ENCODE measurements around the gene DPAGT1. TPM values are rescaled to one million over a fixed set of nuclear protein-coding genes. Genes with fewer than 3 reads are reported as not detected.

DPAGT1 gene
- 10 to 100 TPM; 29.4 to 50.9 TPM for total RNA-seq
- polyA plus RNA-seq, result 10 to 100 TPM; 19.0 to 36.7 TPM
- long read RNA-seq, donor 1, transcript DPAGT1-201 (9 exons, 2,205 nt), result major isoform, 9 of 25 reads
- long read RNA-seq, donor 1, partial matches to known transcripts, result 9 of 25 reads
- long read RNA-seq, donor 1, other reads (novel, unspliced or antisense), result 0 of 25 reads
- long read RNA-seq, donor 2, partial matches to known transcripts, result 0 of 8 reads
- long read RNA-seq, donor 2, other reads (novel, unspliced or antisense), result 0 of 8 reads
- long read RNA-seq, donor 3, partial matches to known transcripts, result 0 of 7 reads
- long read RNA-seq, donor 3, other reads (novel, unspliced or antisense), result 0 of 7 reads
- long read RNA-seq, donor 4, partial matches to known transcripts, result 5 of 5 reads
- long read RNA-seq, donor 4, other reads (novel, unspliced or antisense), result 0 of 5 reads
- long read RNA-seq, donor 5, transcript DPAGT1-201 (9 exons, 2,205 nt), result major isoform, 14 of 25 reads
- long read RNA-seq, donor 5, partial matches to known transcripts, result 7 of 25 reads
- long read RNA-seq, donor 5, other reads (novel, unspliced or antisense), result 0 of 25 reads

- Histone ChIP-seq H3K9ac (ENCODE audit: insufficient read depth in 1 of 2, low read length in 2 of 2) (peak within 1 kb of the TSS; percentile 74 to 85), H3K9me3 (ENCODE audit: control insufficient read depth in 4 of 4, insufficient read depth in 3 of 4, low read length in 3 of 4) (peaks cover 0 to 2% (median 0%) of the 10 kb centered on the region in 4 donors), H3K4me1 (ENCODE audit: control insufficient read depth in 5 of 5, insufficient read depth in 5 of 5, low read length in 5 of 5) (peaks cover 4 to 29% (median 16%) of the 10 kb centered on the region in 5 donors), H3K27ac (ENCODE audit: low read depth in 1 of 2, low read length in 1 of 2) (peak within 1 kb of the TSS; percentile 77 to 92), H3K4me3 (peak within 1 kb of the TSS; percentile 73), H3K27me3 (ENCODE audit: control insufficient read depth in 3 of 3, insufficient read depth in 3 of 3, low read length in 2 of 3) (no peaks in the 10 kb centered on the region), H3K36me3 (ENCODE audit: control insufficient read depth in 4 of 4, insufficient read depth in 4 of 4, low read length in 4 of 4) (peaks cover 5 to 19% (median 13%) of the 10 kb centered on the region in 4 donors)
- DNase-seq, result peak; percentile 93 to 98 (median 98)
- TF ChIP-seq CTCF (IDR thresholded peaks at IDR 0.05; ENCODE audit: control extremely low read depth, extremely low read depth), result no peak
- peak; percentile 90 for ATAC-seq (ENCODE audit: insufficient read depth, low FRiP score)
- whole genome bisulfite sequencing, 2 donors, result 0% methylated on average over 32 of the region's 32 CpGs
Measured at GRCh38 chr11:119101759-119102423, at the start of gene DPAGT1. TSS of gene DPAGT1 (minus strand) at chr11:119101853. CDS start at chr11:119101655, 198 bp downstream.

DNA sequence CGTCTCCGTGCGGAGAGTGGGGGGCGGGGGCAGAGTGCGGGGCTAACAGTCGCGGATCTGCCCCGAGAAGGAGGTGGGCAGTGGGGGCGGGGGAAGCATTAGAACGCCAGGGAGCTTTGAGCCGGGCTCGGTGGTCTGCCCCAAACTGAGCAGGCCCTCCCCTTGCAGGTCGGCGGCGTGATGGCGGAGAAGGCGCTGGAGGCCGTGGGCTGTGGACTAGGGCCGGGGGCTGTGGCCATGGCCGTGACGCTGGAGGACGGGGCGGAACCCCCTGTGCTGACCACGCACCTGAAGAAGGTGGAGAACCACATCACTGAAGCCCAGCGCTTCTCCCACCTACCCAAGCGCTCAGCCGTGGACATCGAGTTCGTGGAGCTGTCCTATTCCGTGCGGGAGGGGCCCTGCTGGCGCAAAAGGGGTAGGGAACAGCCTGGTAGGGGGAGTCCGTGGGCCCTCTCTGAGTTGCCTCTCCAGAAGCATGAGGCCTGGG, 48.2 kb upstream of the DPAGT1 start:
- no peak overlapping the region for H3K4me3 ChIP-seq
- H3K36me3 ChIP-seq (ENCODE audit: control insufficient read depth in 4 of 4, insufficient read depth in 4 of 4, low read length in 4 of 4), result no peaks in the 10 kb centered on the region
- 24 to 34% methylated on average over 29 to 33 of the region's 33 CpGs for WGBS, 2 donors
- H3K4me1 ChIP-seq (ENCODE audit: control insufficient read depth in 5 of 5, insufficient read depth in 5 of 5, low read length in 5 of 5), result peaks cover 0 to 15% (median 5%) of the 10 kb centered on the region in 5 donors
- H3K9me3 ChIP-seq (ENCODE audit: control insufficient read depth in 4 of 4, insufficient read depth in 3 of 4, low read length in 3 of 4), result peaks cover 0 to 1% (median 0%) of the 10 kb centered on the region in 4 donors
- H3K9ac ChIP-seq (ENCODE audit: insufficient read depth in 1 of 2, low read length in 2 of 2), result no peak overlapping the region
- H3K27me3 ChIP-seq (ENCODE audit: control insufficient read depth in 3 of 3, insufficient read depth in 3 of 3, low read length in 2 of 3), result peaks cover 0 to 31% (median 12%) of the 10 kb centered on the region in 3 donors
- no peak for TF ChIP-seq CTCF (IDR thresholded peaks at IDR 0.05; ENCODE audit: control extremely low read depth, extremely low read depth)
- no peak for DNase-seq
- no peak for ATAC-seq (ENCODE audit: insufficient read depth, low FRiP score)
- H3K27ac ChIP-seq (ENCODE audit: low read depth in 1 of 2, low read length in 1 of 2), result no peak overlapping the region

- Histone ChIP-seq H3K27ac (ENCODE audit: low read depth in 1 of 2, low read length in 1 of 2) (no peak within 1 kb of the TSS), H3K36me3 (ENCODE audit: control insufficient read depth in 4 of 4, insufficient read depth in 4 of 4, low read length in 4 of 4) (no peaks in the 10 kb centered on the region), H3K9ac (ENCODE audit: insufficient read depth in 1 of 2, low read length in 2 of 2) (no peak within 1 kb of the TSS), H3K9me3 (ENCODE audit: control insufficient read depth in 4 of 4, insufficient read depth in 3 of 4, low read length in 3 of 4) (peaks cover 0 to 1% (median 0%) of the 10 kb centered on the region in 4 donors), H3K4me1 (ENCODE audit: control insufficient read depth in 5 of 5, insufficient read depth in 5 of 5, low read length in 5 of 5) (peaks cover 0 to 15% (median 5%) of the 10 kb centered on the region in 5 donors), H3K4me3 (peak within 1 kb of the TSS; percentile 45), H3K27me3 (ENCODE audit: control insufficient read depth in 3 of 3, insufficient read depth in 3 of 3, low read length in 2 of 3) (peaks cover 0 to 31% (median 12%) of the 10 kb centered on the region in 3 donors)
- ATAC-seq (ENCODE audit: insufficient read depth, low FRiP score), result peak; percentile 43
- WGBS, 2 donors, result 1 to 2% methylated on average over 21 to 73 of the region's 73 CpGs
- TF ChIP-seq CTCF (IDR thresholded peaks at IDR 0.05; ENCODE audit: control extremely low read depth, extremely low read depth), result no peak
- peak; percentile 23 to 42 (median 40) for DNase-seq
Measured at GRCh38 chr11:119149018-119149785, 47.5 kb upstream of the DPAGT1 start, which contains the start of gene ABCG4. TSS of gene ABCG4 (plus strand) at chr11:119149052. CDS start at chr11:119149966, 914 bp downstream.

All from lung (tissue), 16 donors.